NCI-H748 (cell line): ENCODE data around the gene TCF4.

Experiments
- DNase-seq: peaks from one replicate; lab custom pipeline; 2025; ENCODE audit not compliant: unreplicated experiment; lab: John Stamatoyannopoulos, UW

Gene TCF4

DNA sequence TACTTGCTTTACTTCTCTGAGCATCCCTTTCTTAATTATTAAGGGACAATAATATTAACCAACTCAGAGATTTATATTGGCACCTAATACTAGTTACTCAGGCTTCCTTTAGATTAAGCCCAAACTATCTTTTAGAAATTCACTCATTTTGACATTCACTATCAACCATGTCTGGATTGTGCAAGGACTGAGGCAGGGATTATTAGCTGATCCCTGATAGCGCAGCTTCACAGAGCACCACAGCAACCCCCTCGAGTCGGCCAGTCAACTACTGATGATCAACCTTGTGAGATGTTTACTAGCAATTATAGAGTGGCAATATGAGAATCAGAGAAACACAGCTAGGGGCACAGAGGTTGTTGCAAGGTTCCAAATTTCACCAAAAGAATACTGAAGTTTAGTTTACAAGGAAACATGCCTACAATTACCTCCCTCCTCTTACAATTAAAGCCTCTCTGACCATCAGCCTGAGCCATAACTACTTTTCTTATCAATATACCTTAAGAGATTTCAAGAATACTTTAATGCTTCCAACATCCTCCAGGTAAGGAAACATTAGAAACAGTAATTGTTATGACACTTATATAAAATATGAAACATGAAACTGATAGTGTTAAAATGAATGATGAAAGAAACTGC is 191.6 kb downstream of the TCF4 start:
- DNase-seq = no peak

DNA sequence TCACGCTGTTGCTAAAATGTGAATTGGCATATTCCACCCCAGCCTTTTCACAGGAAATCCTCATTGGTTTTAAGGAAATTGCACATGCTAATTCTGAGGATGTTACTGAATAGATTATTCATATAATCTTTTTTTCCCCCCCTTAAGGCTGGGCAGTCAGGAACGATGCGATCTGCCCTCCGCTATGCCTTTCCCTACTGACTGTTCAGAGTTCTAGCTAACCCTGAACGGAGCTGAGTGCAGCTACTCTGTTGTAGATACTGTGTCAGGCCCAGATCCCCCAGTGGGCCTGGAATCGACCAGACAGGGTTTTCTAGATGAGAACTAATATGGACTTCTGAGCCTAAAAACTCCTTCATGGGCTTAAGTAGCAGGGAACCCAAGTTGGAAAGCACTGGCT is 192.2 kb downstream of the TCF4 start:
- no peak for DNase-seq

DNA sequence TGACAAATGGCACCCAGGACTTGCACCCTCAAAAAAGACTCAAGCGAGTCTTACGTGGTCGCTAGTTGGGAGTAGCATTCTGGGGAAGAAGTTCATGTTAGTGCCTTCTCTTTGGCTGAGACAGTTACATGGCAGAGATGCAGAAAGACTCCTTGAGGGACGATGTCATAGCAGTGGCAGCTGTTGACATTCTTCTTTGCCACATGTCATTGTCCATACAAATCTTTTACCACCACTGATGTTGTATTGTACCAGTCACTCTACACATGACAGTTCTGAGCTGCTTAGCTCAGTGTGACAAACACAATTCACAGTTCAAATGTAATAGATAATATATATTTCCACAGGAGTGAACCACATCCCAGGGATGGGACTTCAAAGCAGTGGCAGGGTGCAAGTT is 197.1 kb downstream of the TCF4 start:
- DNase-seq = no peak

DNA sequence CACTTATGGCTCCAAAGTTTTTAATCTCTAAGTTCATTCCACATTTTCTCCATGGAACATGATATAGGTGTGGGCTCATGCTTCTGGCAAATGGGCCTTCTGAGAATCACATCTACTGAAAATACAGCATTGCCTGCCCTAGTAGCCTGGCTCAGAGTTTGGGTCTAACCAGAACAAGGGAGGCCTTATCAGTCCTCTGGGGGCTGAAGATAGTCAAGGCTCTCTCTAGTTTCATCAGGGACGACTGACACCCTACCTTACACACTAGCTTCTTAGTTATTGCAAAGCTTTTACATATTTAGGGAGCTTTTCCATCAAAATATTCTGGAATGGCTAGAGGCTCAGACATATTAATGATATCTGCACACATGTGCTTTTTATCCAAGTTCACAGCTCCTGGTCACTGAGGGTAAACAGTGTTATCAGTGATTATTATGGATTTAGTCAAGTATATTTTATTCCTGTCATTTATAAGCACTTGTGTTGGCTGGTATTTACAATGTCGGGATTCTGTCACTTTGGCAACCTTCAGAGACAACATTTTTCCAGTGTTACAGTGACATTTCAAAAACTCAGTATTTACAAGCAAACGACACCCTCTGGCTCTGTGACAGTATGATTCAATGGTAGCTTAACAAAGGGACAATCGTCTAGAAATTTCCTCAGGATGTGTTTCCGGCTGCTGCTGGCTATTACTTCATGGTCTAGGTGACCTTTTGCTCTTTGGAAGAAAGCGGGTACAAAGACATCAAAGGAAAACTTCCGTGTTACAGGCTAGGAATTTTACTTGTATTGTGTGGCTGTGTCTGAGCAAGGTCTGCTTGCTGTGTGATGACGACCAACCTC is 200.6 kb downstream of the TCF4 start:
- DNase-seq = no peak

DNA sequence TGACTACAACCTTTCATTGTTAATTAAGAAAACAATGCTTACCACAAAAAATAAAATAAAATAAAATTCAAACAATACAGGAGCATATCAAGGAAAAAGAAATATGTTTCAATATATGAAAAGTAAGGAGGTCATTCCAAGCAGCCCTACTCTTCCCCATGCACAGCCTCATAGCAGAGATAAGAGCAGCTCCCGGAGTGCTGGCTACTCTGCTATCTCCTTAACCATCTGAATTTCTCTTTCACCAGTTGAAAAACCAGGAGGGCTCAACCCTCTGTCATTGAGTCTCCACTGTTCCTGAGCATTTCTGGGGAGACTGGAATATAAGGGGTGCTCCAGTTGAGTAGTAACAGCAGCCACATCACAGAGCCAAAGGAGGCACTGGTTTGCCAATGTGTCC is 201.4 kb downstream of the TCF4 start:
- no peak for DNase-seq

DNA sequence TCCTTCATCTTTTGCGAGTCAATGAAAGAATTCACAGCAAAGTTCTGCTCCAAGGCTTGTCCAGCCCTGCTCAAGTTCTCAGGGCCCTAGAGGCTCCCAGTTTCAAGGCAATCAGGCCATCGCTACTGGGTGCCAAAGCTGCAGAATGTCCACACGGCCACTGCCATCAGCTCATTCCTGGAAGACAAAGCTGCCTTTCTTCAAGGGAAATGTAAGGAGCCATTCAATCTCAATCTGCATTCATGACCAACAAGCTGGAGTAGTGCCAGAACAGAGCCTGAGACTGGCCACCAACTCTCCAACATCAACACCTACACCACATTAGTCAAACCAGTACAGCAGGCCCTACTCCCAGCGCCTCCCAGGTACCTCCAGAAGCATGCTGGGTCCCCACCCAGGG is 202.2 kb downstream of the TCF4 start:
- DNase-seq = no peak

DNA sequence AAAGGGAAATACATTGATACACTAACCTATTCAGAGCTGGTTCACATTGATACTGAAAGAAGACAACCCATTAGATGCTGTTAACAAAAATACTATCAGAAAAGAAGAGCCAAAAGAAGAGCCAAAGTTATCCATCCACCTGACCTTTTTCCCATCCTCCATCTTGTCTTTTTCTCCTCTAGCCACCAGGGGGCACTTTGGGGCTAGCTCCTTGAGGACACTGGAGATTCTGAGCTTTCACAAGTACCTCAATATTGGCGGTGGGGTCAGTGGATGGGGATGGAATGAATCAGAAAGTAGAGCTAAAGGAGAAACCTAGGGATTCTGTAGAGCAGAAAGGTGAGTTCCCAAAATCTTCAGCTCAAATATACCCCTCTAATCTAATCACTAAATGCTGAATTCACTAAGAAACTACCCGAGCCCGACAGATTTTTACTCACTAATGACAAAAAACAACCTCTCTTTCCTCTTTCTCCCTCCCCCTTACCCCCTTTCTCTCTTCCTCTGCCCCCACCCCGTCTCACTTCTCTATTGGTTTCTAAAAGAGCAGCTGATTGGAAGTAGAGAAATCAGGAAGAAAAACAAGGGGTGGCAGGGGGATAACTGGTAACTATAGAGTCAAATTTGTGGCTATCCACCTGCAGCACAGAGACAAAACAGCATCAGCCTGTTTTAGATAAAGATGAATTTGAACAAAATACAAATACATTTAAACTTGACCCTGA is 203.3 kb downstream of the TCF4 start:
- peak; percentile 50 for DNase-seq

DNA sequence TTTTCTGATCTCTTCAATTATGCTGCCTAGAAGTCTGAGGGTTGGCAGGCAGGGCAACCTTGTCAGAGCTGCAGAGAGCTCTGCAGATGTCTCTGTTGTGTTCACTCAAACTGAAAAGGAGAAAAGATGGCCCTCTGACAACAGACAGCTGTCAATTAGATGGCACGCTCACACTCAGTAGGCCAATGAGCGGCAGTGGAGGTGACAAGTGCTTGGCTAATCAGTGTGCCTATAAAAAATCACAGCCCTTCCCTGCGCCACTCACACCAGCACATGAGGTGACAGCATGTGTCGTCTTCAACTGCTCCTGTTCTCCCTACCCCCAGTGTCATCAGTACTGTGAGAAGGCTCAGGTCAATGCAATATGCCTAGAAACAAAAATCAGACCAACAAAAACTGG is 203.9 kb downstream of the TCF4 start:
- DNase-seq = no peak

DNA sequence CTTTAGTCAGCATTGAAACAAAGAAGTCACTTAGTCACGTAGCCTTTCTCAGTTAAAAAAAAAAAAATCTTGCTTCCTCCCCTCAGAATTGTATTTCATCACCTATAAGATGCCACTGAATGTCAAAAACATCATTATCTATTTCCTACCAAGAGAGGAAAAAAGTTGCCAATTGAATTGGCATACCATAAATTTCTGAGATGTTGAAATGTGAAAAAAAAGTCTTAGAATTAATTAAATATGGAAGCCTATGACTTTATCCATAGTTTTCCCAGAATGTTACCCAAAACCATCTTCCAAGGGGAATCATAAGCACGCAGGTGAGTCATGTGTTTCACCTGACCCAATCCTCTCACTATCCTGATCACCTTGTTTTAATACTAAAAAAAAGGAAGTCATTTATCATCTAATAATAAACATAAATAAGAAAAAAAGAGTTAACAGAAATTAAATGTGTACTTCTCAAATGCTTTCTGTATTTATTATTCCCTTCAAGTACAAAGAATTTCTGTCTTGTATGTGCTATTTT is 205.7 kb downstream of the TCF4 start:
- no peak for DNase-seq

DNA sequence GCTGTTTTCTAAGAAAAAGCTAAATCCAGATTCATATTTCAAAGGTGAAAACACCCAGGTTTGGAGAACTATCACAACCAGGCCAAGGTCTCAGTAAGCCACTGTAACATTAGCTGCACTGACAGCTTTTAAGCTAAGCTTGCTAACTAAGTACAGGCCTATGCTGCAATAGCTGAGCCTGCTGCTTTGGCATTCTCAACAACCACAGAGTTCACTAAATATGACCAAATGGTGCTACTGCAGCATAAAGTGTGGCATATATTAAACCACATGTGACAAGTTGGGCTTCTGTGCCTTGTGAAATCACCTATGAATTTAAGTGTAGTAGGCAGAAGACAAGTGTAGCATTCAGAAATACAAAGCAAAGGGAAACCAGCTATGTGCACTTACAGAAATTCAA is 206.7 kb downstream of the TCF4 start:
- no peak for DNase-seq

DNA sequence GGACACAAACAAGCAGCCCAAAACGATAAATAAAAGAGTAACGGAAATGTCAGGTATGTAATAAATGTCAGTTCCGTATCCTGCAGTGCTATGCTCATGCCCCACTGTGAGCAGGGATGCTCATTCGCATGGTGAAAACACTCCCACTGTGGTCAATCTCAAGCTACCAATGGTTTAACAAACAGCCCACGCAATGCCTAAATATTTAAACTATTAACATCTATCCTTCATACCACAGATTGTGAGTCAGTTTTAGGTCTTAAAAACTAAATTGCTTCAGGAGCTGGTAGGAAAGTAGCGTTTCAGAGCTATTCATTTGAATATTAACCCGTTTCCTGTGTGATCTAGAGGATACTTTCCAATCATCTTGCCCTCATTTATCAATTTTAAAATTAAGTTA is 207.4 kb downstream of the TCF4 start:
- no peak for DNase-seq

DNA sequence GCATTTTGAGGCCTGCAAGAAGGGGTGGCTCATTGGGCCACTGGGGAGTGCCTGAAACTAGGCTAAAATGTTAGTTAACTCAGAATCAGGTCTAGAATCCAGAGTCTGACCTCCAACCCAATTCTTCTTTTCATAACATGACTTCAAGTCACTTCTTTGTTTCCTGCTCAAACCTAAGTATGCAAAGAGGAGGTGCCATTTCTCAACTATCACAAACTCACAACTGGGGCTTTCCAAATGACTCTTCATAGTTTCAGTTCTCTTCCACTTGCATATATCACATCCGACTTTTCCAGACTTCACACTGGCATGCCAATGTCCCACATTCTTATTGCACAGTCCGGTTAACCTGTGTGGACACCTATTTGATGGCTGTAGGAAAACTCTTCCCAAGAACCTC is 211.6 kb downstream of the TCF4 start:
- no peak for DNase-seq

DNA sequence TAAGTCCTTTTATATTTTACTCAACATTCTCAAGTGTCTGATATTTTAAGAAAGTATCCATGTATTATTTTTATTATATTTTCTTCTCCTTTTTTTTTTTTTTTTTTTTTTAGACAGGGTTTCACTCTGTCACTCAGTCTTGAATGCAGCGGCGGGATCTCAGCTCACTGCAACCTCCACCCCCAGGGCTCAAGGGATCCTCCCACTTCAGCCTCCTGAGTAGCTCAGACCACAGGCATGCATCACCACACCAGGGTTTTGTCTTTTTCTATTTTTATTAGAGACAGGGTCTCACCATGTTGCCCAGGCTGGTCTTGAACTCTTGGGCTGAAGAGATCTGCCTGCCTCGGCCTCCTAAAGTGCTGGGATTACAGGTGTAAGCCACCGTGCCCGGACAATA is 212.1 kb downstream of the TCF4 start:
- no peak for DNase-seq

DNA sequence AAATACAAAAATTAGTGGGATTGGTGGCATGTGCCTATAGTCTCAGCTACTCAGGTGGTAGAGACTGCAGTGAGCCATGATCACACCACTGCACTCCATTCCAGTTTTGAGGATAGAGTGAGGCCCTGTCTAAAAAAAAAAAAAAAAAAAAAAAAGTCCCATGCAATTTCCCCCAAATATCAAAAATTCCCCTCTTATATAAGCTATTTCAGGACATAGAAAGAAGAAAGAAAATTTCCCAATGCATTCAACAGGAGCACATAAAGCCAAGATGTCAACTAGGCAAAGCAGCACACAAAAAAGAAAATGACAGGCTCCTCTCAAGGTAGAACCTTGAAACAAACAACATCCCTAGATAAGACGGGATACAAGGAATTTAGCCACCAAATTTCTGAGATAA is 213.3 kb downstream of the TCF4 start:
- no peak for DNase-seq

DNA sequence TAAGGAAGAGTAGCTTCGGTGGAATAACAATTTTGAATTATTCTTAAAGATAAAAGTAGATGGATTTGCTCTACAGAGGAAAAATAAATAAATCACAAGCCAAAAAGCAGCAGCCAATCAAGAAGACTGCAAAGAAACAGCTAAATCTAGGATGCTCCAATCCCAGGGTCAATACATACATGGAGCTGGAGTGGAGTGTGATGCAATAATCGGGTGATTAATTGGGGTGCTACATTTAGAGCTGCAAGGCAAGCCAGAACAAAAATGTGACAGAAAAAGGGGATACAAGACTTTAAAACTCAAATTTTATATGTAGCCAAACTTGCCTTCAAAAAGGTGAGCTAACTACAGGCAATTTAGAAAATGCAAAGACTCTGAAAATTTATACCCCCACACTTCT is 215.8 kb downstream of the TCF4 start:
- no peak for DNase-seq

DNA sequence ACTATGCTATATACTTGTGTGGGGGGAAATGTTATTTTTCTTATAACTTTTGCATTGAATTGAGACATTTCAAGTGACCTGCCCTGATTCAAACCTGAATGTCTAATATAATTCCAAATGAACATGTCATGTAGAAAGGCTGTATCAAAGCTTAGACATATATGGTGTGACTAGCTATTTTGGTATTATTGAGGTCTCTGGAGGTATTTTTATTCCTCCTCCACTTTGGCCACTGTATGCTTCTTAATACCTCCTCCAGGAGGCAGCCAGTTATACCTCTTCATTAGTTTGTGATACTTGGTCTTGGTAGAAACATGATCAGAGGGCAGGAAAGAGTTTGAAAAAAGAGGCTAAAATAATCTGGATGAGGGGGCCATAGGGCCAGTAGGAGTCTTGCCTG is 217.1 kb downstream of the TCF4 start:
- no peak for DNase-seq

DNA sequence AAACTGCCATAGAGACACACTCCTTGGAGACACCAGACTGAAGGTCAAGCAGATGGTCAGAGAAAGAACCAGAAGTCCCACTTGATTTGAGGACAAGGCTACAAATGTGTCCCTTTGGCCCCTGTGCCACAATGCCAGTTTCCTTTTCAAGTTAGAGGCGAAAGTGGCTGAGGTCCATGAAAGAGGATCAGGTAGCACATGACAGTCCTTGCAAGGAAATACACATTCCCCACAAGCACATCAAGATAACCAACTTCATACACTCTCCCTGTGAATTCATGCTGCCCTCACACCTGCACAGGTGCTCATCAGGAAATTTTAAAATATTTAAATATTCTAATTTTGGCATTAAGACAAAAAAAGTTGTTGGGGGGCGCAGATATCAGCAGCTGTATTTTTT is 218.6 kb downstream of the TCF4 start:
- no peak for DNase-seq

DNA sequence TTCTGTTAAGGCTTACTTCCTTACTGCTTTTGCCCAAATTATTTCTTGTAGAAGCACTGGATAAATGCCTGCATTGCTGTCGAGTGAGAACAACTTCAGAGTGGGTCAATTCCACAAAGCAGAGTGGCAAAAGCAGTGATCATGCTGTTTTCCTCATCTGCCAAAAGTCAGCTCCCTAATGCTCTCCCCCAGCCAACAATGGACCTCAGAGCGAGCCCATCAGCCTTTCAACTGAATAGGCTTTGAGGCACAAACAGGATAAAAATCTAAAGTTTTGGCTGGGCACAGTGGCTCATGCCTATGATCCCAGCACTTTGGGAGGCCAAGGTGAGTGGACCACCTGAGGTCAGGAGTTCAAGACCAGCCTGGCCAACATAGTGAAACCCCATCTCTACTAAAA is 222.7 kb downstream of the TCF4 start:
- DNase-seq = no peak

DNA sequence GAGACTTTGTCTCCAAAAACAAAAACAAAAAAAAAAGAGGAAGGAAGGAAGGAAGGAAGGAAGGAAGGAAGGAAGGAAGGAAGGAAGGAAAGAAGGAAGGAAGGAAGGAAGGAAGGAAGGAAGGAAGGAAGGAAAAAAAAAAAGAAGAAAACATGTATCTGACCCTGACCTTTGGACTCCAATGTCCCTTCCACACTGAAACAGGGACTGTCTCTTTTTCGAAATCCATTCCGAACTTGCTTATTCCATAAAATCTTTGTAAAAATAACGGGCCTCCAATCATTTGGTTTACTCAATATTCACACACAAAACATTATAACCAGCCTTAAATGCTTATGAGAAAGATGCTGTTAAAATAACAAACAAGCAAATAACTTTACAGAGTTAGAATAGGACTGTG is 225.7 kb downstream of the TCF4 start:
- no peak for DNase-seq

DNA sequence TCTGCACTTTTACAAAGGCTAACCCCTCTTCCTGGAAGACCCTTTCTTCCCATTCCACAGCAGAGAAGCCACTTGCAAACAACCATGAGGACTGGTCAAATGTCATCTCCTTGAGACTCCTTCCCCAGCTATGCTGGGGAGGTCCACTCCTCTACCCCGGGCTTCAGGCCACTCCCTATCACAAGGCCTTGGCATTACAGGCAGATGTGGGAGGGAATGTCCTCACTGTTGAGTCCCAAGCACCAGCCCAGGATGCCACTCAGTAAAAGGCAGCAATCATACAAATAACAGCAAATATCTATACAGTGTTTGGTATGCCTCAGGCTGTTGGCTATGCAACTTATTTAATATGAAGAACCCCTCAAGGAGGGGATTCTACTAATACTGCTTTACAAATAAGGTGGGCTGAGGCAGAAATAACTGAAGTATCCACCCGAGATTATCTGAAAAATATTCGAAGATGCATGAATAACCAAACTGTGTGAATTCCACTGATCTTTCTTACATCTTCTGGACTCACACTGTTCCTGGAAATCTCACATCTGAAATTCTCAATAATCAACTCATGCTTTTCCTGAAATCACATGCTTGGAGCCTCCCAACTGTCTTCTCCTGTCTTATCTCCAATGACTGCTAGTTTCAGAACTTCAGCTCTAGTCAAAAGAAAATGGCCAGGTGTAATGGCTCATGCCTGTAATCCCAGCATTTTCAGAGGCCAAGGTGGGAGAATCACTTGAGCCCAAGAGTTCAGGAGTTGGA is 226.3 kb downstream of the TCF4 start:
- no peak for DNase-seq

DNA sequence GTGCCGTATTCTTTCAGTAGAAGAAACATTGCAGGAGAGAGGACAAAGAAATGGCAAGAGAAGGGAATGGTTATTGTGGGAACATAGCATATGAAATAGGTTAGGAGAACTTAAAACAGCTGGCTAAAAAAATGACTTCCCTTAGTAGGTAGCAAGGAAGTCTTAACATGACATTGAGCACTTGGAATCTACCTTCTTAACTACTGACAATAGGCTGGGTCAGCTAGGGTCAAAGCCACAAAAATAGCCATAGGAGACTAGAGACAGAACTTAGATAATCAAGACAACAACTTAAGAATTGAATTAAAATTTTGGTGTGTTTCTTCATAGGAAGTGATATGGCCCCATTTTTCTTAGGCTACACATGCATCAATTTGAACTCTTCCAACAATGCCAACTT is 227.9 kb downstream of the TCF4 start:
- no peak for DNase-seq
